IPS-15b (cell line): Measurements from ENCODE around the gene WNT6.

Experiments used
- H3K27me3 ChIP-seq: one replicate; pipeline ENCODE4 v1.6.1; 2013; ENCODE audit warnings: low read length; ENCODE audit not compliant: control insufficient read depth, insufficient read depth
- H3K36me3 ChIP-seq: one replicate; pipeline ENCODE4 v1.6.1; 2013; ENCODE audit warnings: low read length; ENCODE audit not compliant: control insufficient read depth, insufficient read depth
- H3K4me1 ChIP-seq: one replicate; pipeline ENCODE4 v1.6.1; 2013; ENCODE audit warnings: mild to moderate bottlenecking, low read length; ENCODE audit not compliant: control insufficient read depth, insufficient read depth
- H3K4me3 ChIP-seq: one replicate; pipeline ENCODE4 v1.5.1; 2013; ENCODE audit warnings: low read depth, low read length
- H3K9ac ChIP-seq: one replicate; pipeline ENCODE4 v1.6.1; 2013; ENCODE audit warnings: low read depth, mild to moderate bottlenecking, low read length
- H3K9me3 ChIP-seq: one replicate; pipeline ENCODE4 v1.6.1; 2013; ENCODE audit warnings: mild to moderate bottlenecking, low read length; ENCODE audit not compliant: control insufficient read depth, insufficient read depth

Gene WNT6

GRCh38 chr2:218859556-218859987 is at the start of gene WNT6:
Gene WNT6 (plus strand): TSS chr2:218859805. CDS start chr2:218860038, 233 bp downstream.
- Histone ChIP-seq H3K36me3 (no peaks in the 10 kb centered on the region), H3K4me3 (peak within 1 kb of the TSS; percentile 37), H3K9me3 (no peaks in the 10 kb centered on the region), H3K9ac (no peak within 1 kb of the TSS), H3K27me3 (peaks cover 94% of the 10 kb centered on the region), H3K4me1 (peaks cover 20% of the 10 kb centered on the region)

GRCh38 chr2:218810256-218810655 is 49.3 kb upstream of the WNT6 start:
- H3K4me3 ChIP-seq = no peak overlapping the region
- H3K27me3 ChIP-seq = no peaks in the 10 kb centered on the region
- no peak overlapping the region for H3K9ac ChIP-seq
- H3K9me3 ChIP-seq = no peaks in the 10 kb centered on the region
- peaks cover 3% of the 10 kb centered on the region for H3K36me3 ChIP-seq
- H3K4me1 ChIP-seq = peaks cover 11% of the 10 kb centered on the region

- no peak overlapping the region for H3K4me3 ChIP-seq
- peaks cover 3% of the 10 kb centered on the region for H3K36me3 ChIP-seq
- H3K9ac ChIP-seq = no peak overlapping the region
- no peaks in the 10 kb centered on the region for H3K9me3 ChIP-seq
- no peaks in the 10 kb centered on the region for H3K27me3 ChIP-seq
- peaks cover 3% of the 10 kb centered on the region for H3K4me1 ChIP-seq
These were observed 48.2 kb upstream of the WNT6 start for GRCh38 chr2:218811382-218811781.

- Histone ChIP-seq H3K4me1 (no peaks in the 10 kb centered on the region), H3K27me3 (no peaks in the 10 kb centered on the region)
These were observed 47.3 kb upstream of the WNT6 start for GRCh38 chr2:218812096-218812815.

GRCh38 chr2:218812861-218813260 is 46.7 kb upstream of the WNT6 start:
- Histone ChIP-seq H3K4me3 (no peak overlapping the region), H3K9me3 (no peaks in the 10 kb centered on the region), H3K27me3 (no peaks in the 10 kb centered on the region)

More at GRCh38 chr2:218812096-218812815, 47.3 kb upstream of the WNT6 start:
- H3K4me3 ChIP-seq = no peak overlapping the region
- H3K9me3 ChIP-seq = no peaks in the 10 kb centered on the region
- peaks cover 3% of the 10 kb centered on the region for H3K36me3 ChIP-seq
- no peak overlapping the region for H3K9ac ChIP-seq

GRCh38 chr2:218813771-218814460 is 45.7 kb upstream of the WNT6 start:
- no peaks in the 10 kb centered on the region for H3K9me3 ChIP-seq
- peaks cover 3% of the 10 kb centered on the region for H3K36me3 ChIP-seq
- no peak overlapping the region for H3K4me3 ChIP-seq
- H3K4me1 ChIP-seq = no peaks in the 10 kb centered on the region
- H3K27me3 ChIP-seq = no peaks in the 10 kb centered on the region
- no peak overlapping the region for H3K9ac ChIP-seq

More at GRCh38 chr2:218812861-218813260, 46.7 kb upstream of the WNT6 start:
- Histone ChIP-seq H3K36me3 (peaks cover 3% of the 10 kb centered on the region), H3K4me1 (no peaks in the 10 kb centered on the region), H3K9ac (no peak overlapping the region)

- H3K4me1 ChIP-seq = no peaks in the 10 kb centered on the region
- peaks cover 3% of the 10 kb centered on the region for H3K36me3 ChIP-seq
- H3K9ac ChIP-seq = no peak overlapping the region
- H3K9me3 ChIP-seq = no peaks in the 10 kb centered on the region
- H3K4me3 ChIP-seq = no peak overlapping the region
- no peaks in the 10 kb centered on the region for H3K27me3 ChIP-seq
These were observed 44.9 kb upstream of the WNT6 start for GRCh38 chr2:218814540-218815243.

- Histone ChIP-seq H3K9ac (no peak overlapping the region), H3K4me1 (no peaks in the 10 kb centered on the region), H3K4me3 (no peak overlapping the region), H3K9me3 (no peaks in the 10 kb centered on the region), H3K36me3 (peaks cover 3% of the 10 kb centered on the region), H3K27me3 (no peaks in the 10 kb centered on the region)
These were observed 44.4 kb upstream of the WNT6 start for GRCh38 chr2:218815244-218815637.

- Histone ChIP-seq H3K36me3 (peaks cover 3% of the 10 kb centered on the region), H3K9ac (no peak overlapping the region), H3K4me1 (no peaks in the 10 kb centered on the region), H3K9me3 (no peaks in the 10 kb centered on the region), H3K4me3 (no peak overlapping the region), H3K27me3 (no peaks in the 10 kb centered on the region)
These were observed 44.0 kb upstream of the WNT6 start for GRCh38 chr2:218815649-218816048.

GRCh38 chr2:218816561-218817011 is 43.0 kb upstream of the WNT6 start:
- no peak overlapping the region for H3K9ac ChIP-seq
- no peaks in the 10 kb centered on the region for H3K27me3 ChIP-seq
- H3K4me3 ChIP-seq = no peak overlapping the region
- no peaks in the 10 kb centered on the region for H3K4me1 ChIP-seq
- H3K36me3 ChIP-seq = peaks cover 3% of the 10 kb centered on the region
- H3K9me3 ChIP-seq = no peaks in the 10 kb centered on the region

GRCh38 chr2:218819093-218819492 is 40.5 kb upstream of the WNT6 start:
- H3K4me1 ChIP-seq = no peaks in the 10 kb centered on the region
- no peaks in the 10 kb centered on the region for H3K27me3 ChIP-seq
- H3K9me3 ChIP-seq = no peaks in the 10 kb centered on the region
- no peak overlapping the region for H3K9ac ChIP-seq
- H3K36me3 ChIP-seq = no peaks in the 10 kb centered on the region
- no peak overlapping the region for H3K4me3 ChIP-seq
